Measurements from ENCODE around the gene UNCX.

GRCh38 chr7:1268076-1268815 is 35.6 kb downstream of the UNCX start:
- TF ChIP-seq, protein P1, sequence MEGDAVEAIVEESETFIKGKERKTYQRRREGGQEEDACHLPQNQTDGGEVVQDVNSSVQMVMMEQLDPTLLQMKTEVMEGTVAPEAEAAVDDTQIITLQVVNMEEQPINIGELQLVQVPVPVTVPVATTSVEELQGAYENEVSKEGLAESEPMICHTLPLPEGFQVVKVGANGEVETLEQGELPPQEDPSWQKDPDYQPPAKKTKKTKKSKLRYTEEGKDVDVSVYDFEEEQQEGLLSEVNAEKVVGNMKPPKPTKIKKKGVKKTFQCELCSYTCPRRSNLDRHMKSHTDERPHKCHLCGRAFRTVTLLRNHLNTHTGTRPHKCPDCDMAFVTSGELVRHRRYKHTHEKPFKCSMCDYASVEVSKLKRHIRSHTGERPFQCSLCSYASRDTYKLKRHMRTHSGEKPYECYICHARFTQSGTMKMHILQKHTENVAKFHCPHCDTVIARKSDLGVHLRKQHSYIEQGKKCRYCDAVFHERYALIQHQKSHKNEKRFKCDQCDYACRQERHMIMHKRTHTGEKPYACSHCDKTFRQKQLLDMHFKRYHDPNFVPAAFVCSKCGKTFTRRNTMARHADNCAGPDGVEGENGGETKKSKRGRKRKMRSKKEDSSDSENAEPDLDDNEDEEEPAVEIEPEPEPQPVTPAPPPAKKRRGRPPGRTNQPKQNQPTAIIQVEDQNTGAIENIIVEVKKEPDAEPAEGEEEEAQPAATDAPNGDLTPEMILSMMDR (IDR thresholded peaks at IDR 0.05) = no peak
- no peak for TF ChIP-seq POLR2A (IDR thresholded peaks at IDR 0.05)

All from adrenal gland (tissue), 5 donors.